Lower leg skin (tissue), 3 donors: Measurements from ENCODE around the gene FOXP4.

Experiments
- CTCF ChIP-seq, 3 donors: fragments of 450-650 bp; IDR thresholded peaks; one replicate each; pipeline ENCODE4 v1.5.1; 2016; ENCODE audit warnings: antibody characterized with exemption in 3 of 3, mild to moderate bottlenecking in 3 of 3, moderate library complexity in 2 of 3
- POLR2A ChIP-seq, 2 donors: fragments of 450-650 bp; IDR thresholded peaks; one replicate each; pipeline ENCODE4 v1.6.1; 2016 to 2017; ENCODE audit warnings: antibody characterized with exemption in 2 of 2, mild to moderate bottlenecking in 1 of 2, moderate library complexity in 1 of 2

GRCh38 chr6:41650120-41650519 lies 103.9 kb downstream of the FOXP4 start:
- TF ChIP-seq CTCF (IDR thresholded peaks at IDR 0.05) = no peak
- TF ChIP-seq POLR2A (IDR thresholded peaks at IDR 0.05) = no peak
